ENCODE data around the gene GRID1. TPM values are rescaled to one million over a fixed set of nuclear protein-coding genes. Genes with fewer than 3 reads are reported as not detected.

GRID1 gene
- polyA plus RNA-seq, 1 of the 3 experiments (the other 2 are of a cell fraction), result 0.13 TPM

- Histone ChIP-seq H3F3A (replicated peaks; ENCODE audit: insufficient read depth) (no peaks in the 10 kb centered on the region), H3K9ac (no peak overlapping the region), H3K4me3 (ENCODE audit: low read depth in 2 of 2, low read length in 1 of 2) (no peak overlapping the region), H4K20me1 (ENCODE audit: insufficient read depth) (no peaks in the 10 kb centered on the region), H3K36me3 (replicated peaks in 1 of 2; ENCODE audit: control insufficient read depth in 1 of 2, insufficient read depth in 2 of 2, low read length in 1 of 2) (no peaks in the 10 kb centered on the region), H3K4me1 (ENCODE audit: control insufficient read depth in 1 of 2, insufficient read depth in 2 of 2, low read depth in 1 of 2, low read length in 1 of 2) (peaks cover 0 to 37% of the 10 kb centered on the region in 2 experiments; a peak in 1 of 4 replicates), H3K79me2 (ENCODE audit: insufficient read depth) (no peaks in the 10 kb centered on the region), H3K27me3 (ENCODE audit: insufficient read depth) (no peaks in the 10 kb centered on the region), H3K4me2 (no peak overlapping the region), H3K9me3 (no peaks in the 10 kb centered on the region), H2AFZ (ENCODE audit: low read depth) (no peak overlapping the region), H3K9me2 (no peaks in the 10 kb centered on the region), H3K27ac (ENCODE audit: low read depth in 2 of 2, low read length in 1 of 2) (no peak overlapping the region)
- WGBS (ENCODE audit: low lambda C conversion rate), result 28% methylated on average over 3 of the region's 5 CpGs
- no peak for DNase-seq
- ChIA-PET POLR2A (no interaction called here), CTCF (interaction anchor here (0.9 to 2.4 kb wide), 5 partner anchors 9 to 51 kb away, joined by 3 to 10 read pairs (median 4); no protein-coding TSS in a partner anchor)
- TF ChIP-seq NFIC (IDR thresholded peaks at IDR 0.05; ENCODE audit: borderline replicate concordance), result no peak
- TF ChIP-seq RFX5 (IDR thresholded peaks at IDR 0.05; ENCODE audit: low read length), result no peak
- TF ChIP-seq USF1 (IDR thresholded peaks at IDR 0.05; ENCODE audit: borderline replicate concordance, low read depth), result no peak
- no peak for TF ChIP-seq MAX (IDR thresholded peaks at IDR 0.05; ENCODE audit: low read depth)
- TF ChIP-seq RCOR1 (IDR thresholded peaks at IDR 0.05; ENCODE audit: low read length), result no peak
- no peak for TF ChIP-seq MEF2A (IDR thresholded peaks at IDR 0.05; ENCODE audit: borderline replicate concordance, low read depth)
- TF ChIP-seq GATA2 (CRISPR knock-in tag; IDR thresholded peaks at IDR 0.05), result no peak
- TF ChIP-seq ELF1 (IDR thresholded peaks at IDR 0.05), result no peak
- no peak for TF ChIP-seq GABPA (IDR thresholded peaks at IDR 0.05; ENCODE audit: low read depth)
Observed at GRCh38 chr10:86312701-86313270, 53.8 kb downstream of the GRID1 start.

GRCh38 chr10:86311906-86312305, 54.7 kb downstream of the GRID1 start:
- no peak for TF ChIP-seq GABPA (IDR thresholded peaks at IDR 0.05; ENCODE audit: low read depth)
- no peak for TF ChIP-seq MEF2A (IDR thresholded peaks at IDR 0.05; ENCODE audit: borderline replicate concordance, low read depth)
- H3K9ac ChIP-seq, result no peak overlapping the region
- H3K27ac ChIP-seq (ENCODE audit: low read depth in 2 of 2, low read length in 1 of 2), result no peak overlapping the region
- no peak overlapping the region for H3K4me2 ChIP-seq
- H3K9me3 ChIP-seq, result no peaks in the 10 kb centered on the region
- ChIA-PET CTCF (no interaction called here), POLR2A (no interaction called here)
- H3K9me2 ChIP-seq, result no peaks in the 10 kb centered on the region
- H2AFZ ChIP-seq (ENCODE audit: low read depth), result no peak overlapping the region
- no peaks in the 10 kb centered on the region for H3F3A ChIP-seq (replicated peaks; ENCODE audit: insufficient read depth)
- no peak for DNase-seq
- H3K4me1 ChIP-seq (ENCODE audit: control insufficient read depth in 1 of 2, insufficient read depth in 2 of 2, low read depth in 1 of 2, low read length in 1 of 2), result peaks cover 0 to 34% of the 10 kb centered on the region in 2 experiments; a peak in 1 of 4 replicates
- no peaks in the 10 kb centered on the region for H3K79me2 ChIP-seq (ENCODE audit: insufficient read depth)
- no peak overlapping the region for H3K4me3 ChIP-seq (ENCODE audit: low read depth in 2 of 2, low read length in 1 of 2)
- no peaks in the 10 kb centered on the region for H3K36me3 ChIP-seq (replicated peaks in 1 of 2; ENCODE audit: control insufficient read depth in 1 of 2, insufficient read depth in 2 of 2, low read length in 1 of 2)
- 25% methylated on average over 1 of the region's 1 CpG for WGBS (ENCODE audit: low lambda C conversion rate)
- no peaks in the 10 kb centered on the region for H3K27me3 ChIP-seq (ENCODE audit: insufficient read depth)
- H4K20me1 ChIP-seq (ENCODE audit: insufficient read depth), result no peaks in the 10 kb centered on the region

- Histone ChIP-seq H2AFZ (ENCODE audit: low read depth) (no peak overlapping the region), H3K9me3 (no peaks in the 10 kb centered on the region), H3K36me3 (replicated peaks in 1 of 2; ENCODE audit: control insufficient read depth in 1 of 2, insufficient read depth in 2 of 2, low read length in 1 of 2) (no peaks in the 10 kb centered on the region), H3F3A (replicated peaks; ENCODE audit: insufficient read depth) (no peaks in the 10 kb centered on the region), H3K9ac (no peak overlapping the region), H4K20me1 (ENCODE audit: insufficient read depth) (no peaks in the 10 kb centered on the region), H3K4me1 (ENCODE audit: control insufficient read depth in 1 of 2, insufficient read depth in 2 of 2, low read depth in 1 of 2, low read length in 1 of 2) (peaks cover 0 to 27% of the 10 kb centered on the region in 2 experiments; a peak in 1 of 4 replicates), H3K79me2 (ENCODE audit: insufficient read depth) (no peaks in the 10 kb centered on the region), H3K4me2 (no peak overlapping the region), H3K27ac (ENCODE audit: low read depth in 2 of 2, low read length in 1 of 2) (no peak overlapping the region), H3K9me2 (no peaks in the 10 kb centered on the region), H3K4me3 (ENCODE audit: low read depth in 2 of 2, low read length in 1 of 2) (no peak overlapping the region), H3K27me3 (ENCODE audit: insufficient read depth) (no peaks in the 10 kb centered on the region)
- no peak for DNase-seq
- WGBS (ENCODE audit: low lambda C conversion rate), result 39% methylated on average over 2 of the region's 3 CpGs
- ChIA-PET CTCF (no interaction called here), POLR2A (no interaction called here)
- no peak for TF ChIP-seq EP300 (IDR thresholded peaks at IDR 0.05; ENCODE audit: borderline replicate concordance in 1 of 2, low read depth in 1 of 2, low read length in 1 of 2)
- TF ChIP-seq RAD21 (IDR thresholded peaks at IDR 0.05; ENCODE audit: low read length), result no peak
- TF ChIP-seq PBX3 (IDR thresholded peaks at IDR 0.05), result no peak
- no peak for TF ChIP-seq ZBTB33 (IDR thresholded peaks at IDR 0.05; ENCODE audit: borderline replicate concordance, low read depth)
- no peak for TF ChIP-seq FOXJ3 (CRISPR knock-in tag; IDR thresholded peaks at IDR 0.05)
- TF ChIP-seq CHD2 (IDR thresholded peaks at IDR 0.05; ENCODE audit: low read length, partially characterized antibody), result no peak
- TF ChIP-seq POLR2AphosphoS5 (IDR thresholded peaks at IDR 0.05; ENCODE audit: low read depth, low read length), result no peak
- TF ChIP-seq TEAD4 (IDR thresholded peaks at IDR 0.05; ENCODE audit: borderline replicate concordance, insufficient read depth), result no peak
- TF ChIP-seq USF2 (IDR thresholded peaks at IDR 0.05; ENCODE audit: borderline replicate concordance, low read depth, low read length), result no peak
- TF ChIP-seq GABPA (IDR thresholded peaks at IDR 0.05; ENCODE audit: low read depth), result no peak
Observed at GRCh38 chr10:86311190-86311589, 55.4 kb downstream of the GRID1 start.
